OCI-LY7 (cell line): Measurements from ENCODE around the gene SPATA12. TPM values are rescaled to one million over a fixed set of nuclear protein-coding genes. Genes with fewer than 3 reads are reported as not detected.
"Not testable (repeated sequence)": the region's sequence is repeated elsewhere in the genome, so short reads cannot be mapped to it uniquely, and the experiment has no call there.

ENCODE experiments used
- BruUV-seq: library from RNA; stranded (reverse); fragments of 400-500 nt; replicated peaks from 2 replicates; lab custom pipeline; 2021; lab: Mats Ljungman, UMichigan
- CTCF ChIA-PET: fragments of 300-600 bp; sonication (Branson Sonifier 250); formaldehyde crosslinking; loops from one replicate; lab custom pipeline; 2022; ENCODE audit warnings: antibody characterized with exemption; ENCODE audit not compliant: unreplicated experiment; lab: Charles Lee
- POLR2A ChIA-PET: fragments of 300-600 bp; sonication (Branson Sonifier 250); formaldehyde crosslinking; loops from one replicate; lab custom pipeline; 2022; ENCODE audit warnings: antibody characterized with exemption; lab: Charles Lee
- DNase-seq: peaks from one replicate; pipeline ENCODE4 v3.0.0-alpha.2; 2015; ENCODE audit warnings: low spot score
- H2AFZ ChIP-seq: fragments of 200-600 bp; sonication (generic), shearing (Covaris generic); 2 replicates; pipeline ENCODE4 v1.6.1; 2014; ENCODE audit warnings: mild to moderate bottlenecking, antibody characterized with exemption, low read length, moderate library complexity
- H3K27ac ChIP-seq: fragments of 200-600 bp; sonication (generic); 2 replicates; pipeline ENCODE4 v1.5.1; 2014; ENCODE audit warnings: mixed run types, low read depth, mild to moderate bottlenecking, moderate library complexity, low read length, inconsistent platforms; ENCODE audit not compliant: poor library complexity, severe bottlenecking
- H3K36me3 ChIP-seq: fragments of 200-600 bp; sonication (generic); 2 replicates; pipeline ENCODE4 v1.6.1; 2014; ENCODE audit warnings: mild to moderate bottlenecking, antibody characterized with exemption, low read length, moderate library complexity, mixed read lengths; ENCODE audit not compliant: insufficient read depth
- H3K4me1 ChIP-seq: fragments of 200-600 bp; sonication (generic); 2 replicates; pipeline ENCODE4 v1.5.1; 2014; ENCODE audit warnings: mild to moderate bottlenecking, low read length; ENCODE audit not compliant: insufficient read depth, poor library complexity, severe bottlenecking
- H3K4me2 ChIP-seq: fragments of 200-600 bp; sonication (generic); 2 replicates; pipeline ENCODE4 v1.6.1; 2014; ENCODE audit warnings: mild to moderate bottlenecking, low read length
- H3K4me3 ChIP-seq: fragments of 200-600 bp; sonication (generic); 2 replicates; pipeline ENCODE4 v1.5.1; 2014; ENCODE audit warnings: mild to moderate bottlenecking, low read depth, low read length; ENCODE audit not compliant: poor library complexity, severe bottlenecking
- H3K79me2 ChIP-seq: fragments of 200-600 bp; sonication (generic); 2 replicates; pipeline ENCODE4 v1.6.1; 2016; ENCODE audit warnings: low read depth, mild to moderate bottlenecking, low read length, moderate library complexity, mixed read lengths; ENCODE audit not compliant: insufficient read depth
- H3K9me2 ChIP-seq: fragments of 200-600 bp; sonication (generic); 2 replicates; pipeline ENCODE4 v1.6.1; 2016; ENCODE audit warnings: mild to moderate bottlenecking, low read length, mixed read lengths; ENCODE audit not compliant: insufficient read depth
- H3K9me3 ChIP-seq: fragments of 200-600 bp; sonication (generic); 2 replicates; pipeline ENCODE4 v1.6.1; 2014; ENCODE audit warnings: mild to moderate bottlenecking, mixed run types, low read length, mixed read lengths
- H4K20me1 ChIP-seq: fragments of 200-600 bp; sonication (generic); 2 replicates; pipeline ENCODE4 v1.6.1; 2014; ENCODE audit warnings: mild to moderate bottlenecking, antibody characterized with exemption, low read length, moderate library complexity, mixed read lengths; ENCODE audit not compliant: insufficient read depth
- CTCF ChIP-seq: fragments of 200-600 bp; sonication (generic); conservative IDR thresholded peaks from 2 replicates; pipeline ENCODE4 v1.5.1; 2014; ENCODE audit warnings: mild to moderate bottlenecking, antibody characterized with exemption, low read length, moderate library complexity, mixed read lengths
- EZH2phosphoT487 ChIP-seq: fragments of 200-600 bp; sonication (generic); IDR thresholded peaks from 2 replicates; pipeline ENCODE4 v1.6.1; 2018; ENCODE audit warnings: low read depth, borderline replicate concordance, mild to moderate bottlenecking, mixed run types, antibody characterized with exemption, low read length, moderate library complexity, mixed read lengths
- intact Hi-C: fragments of 100-400 bp; cut with micrococcal nuclease; formaldehyde crosslinking; loops from one replicate; pipeline ENCODE4 v1.10.0; 2022; ENCODE audit not compliant: unreplicated experiment
- total RNA-seq, 2 experiments: library from RNA; depleted of rRNA in 1 of 2; stranded (reverse); fragments of >200 nt in 1 of 2; shearing (Covaris generic) in 1 of 2; gene quantifications; 2 replicates each; pipeline ENCODE4 v1.2.3, GENCODE V29; 2014 to 2022

The SPATA12 gene
- total RNA-seq, 2 experiments from 2014 or later = 0.13 TPM; not detected in 1

- Histone ChIP-seq H3K27ac (peak overlapping the region; percentile 6), H3K9me3 (no peaks in the 10 kb centered on the region), H2AFZ (peak overlapping the region; percentile 73; the same call in 1 of the 2 replicates), H3K9me2 (no peaks in the 10 kb centered on the region), H3K79me2 (peaks cover 12% of the 10 kb centered on the region; the same call in 1 of the 2 replicates), H3K4me2 (peak overlapping the region; percentile 95), H3K4me3 (peak overlapping the region; percentile 98), H3K36me3 (peaks cover 15% of the 10 kb centered on the region), H3K4me1 (peaks cover 42% of the 10 kb centered on the region), H4K20me1 (no peaks in the 10 kb centered on the region)
- DNase-seq = peak; percentile 66
- ChIA-PET POLR2A (interaction anchor here (1.4 to 1.5 kb wide), 2 partner anchors 12 to 63 kb away, joined by 4 to 11 read pairs; no protein-coding TSS in a partner anchor), CTCF (no interaction called here)
- intact Hi-C loops = no loop called here
- no peak for TF ChIP-seq EZH2phosphoT487
- TF ChIP-seq CTCF = no peak
- no TSS peak for BruUV-seq
Observed at GRCh38 chr3:57080171-57080570, 19.7 kb downstream of the SPATA12 start.

- intact Hi-C loops = no loop called here
- H3K27ac ChIP-seq = no peak overlapping the region
- no peak overlapping the region for H3K4me3 ChIP-seq
- ChIA-PET POLR2A (interaction anchor here (0.7 to 1.4 kb wide), 3 partner anchors 12 to 64 kb away, joined by 3 to 11 read pairs (median 3); no protein-coding TSS in a partner anchor), CTCF (no interaction called here)
- H3K9me2 ChIP-seq = no peaks in the 10 kb centered on the region
- H2AFZ ChIP-seq = no peak overlapping the region
- H3K4me2 ChIP-seq = peak overlapping the region; percentile 21
- no peaks in the 10 kb centered on the region for H4K20me1 ChIP-seq
- peaks cover 12% of the 10 kb centered on the region; the same call in 1 of the 2 replicates for H3K79me2 ChIP-seq
- peaks cover 10% of the 10 kb centered on the region for H3K36me3 ChIP-seq
- H3K4me1 ChIP-seq = peaks cover 40% of the 10 kb centered on the region
- no peak for DNase-seq
- no peaks in the 10 kb centered on the region for H3K9me3 ChIP-seq
- TF ChIP-seq EZH2phosphoT487 (no peak), CTCF (no peak)
- BruUV-seq = no TSS peak
Observed at GRCh38 chr3:57081173-57081572, 20.7 kb downstream of the SPATA12 start.

- no TSS peak for BruUV-seq
- H4K20me1 ChIP-seq = no peaks in the 10 kb centered on the region
- no peak overlapping the region for H3K27ac ChIP-seq
- TF ChIP-seq CTCF (no peak), EZH2phosphoT487 (no peak)
- no peaks in the 10 kb centered on the region for H3K9me2 ChIP-seq
- no peak for DNase-seq
- H3K4me3 ChIP-seq = no peak overlapping the region
- H3K79me2 ChIP-seq = peaks cover 7% of the 10 kb centered on the region; the same call in 1 of the 2 replicates
- POLR2A ChIA-PET = interaction anchor here (0.6 to 0.7 kb wide), 2 partner anchors 336 to 1860 kb away, joined by 3 to 5 read pairs; no protein-coding TSS in a partner anchor
- intact Hi-C loops = no loop called here
- H3K36me3 ChIP-seq = no peaks in the 10 kb centered on the region
- no peaks in the 10 kb centered on the region for H3K9me3 ChIP-seq
- no peak overlapping the region for H3K4me2 ChIP-seq
- H3K4me1 ChIP-seq = peaks cover 32% of the 10 kb centered on the region
- CTCF ChIA-PET = no interaction called here
- no peak overlapping the region for H2AFZ ChIP-seq
Observed at GRCh38 chr3:57082481-57082880, 22.0 kb downstream of the SPATA12 start.

- BruUV-seq, H3K79me2 ChIP-seq, intact Hi-C loops, H3K9me3 ChIP-seq, H3K4me3 ChIP-seq, H3K27ac ChIP-seq, DNase-seq, H2AFZ ChIP-seq, H4K20me1 ChIP-seq, H3K4me2 ChIP-seq, CTCF ChIA-PET, H3K36me3 ChIP-seq, H3K9me2 ChIP-seq: not testable (repeated sequence)
- H3K4me1 ChIP-seq = peaks cover 26% of the 10 kb centered on the region
- POLR2A ChIA-PET = interaction anchor here (0.5 to 0.7 kb wide), 7 partner anchors 65 to 337 kb away, joined by 3 to 6 read pairs (median 4); no protein-coding TSS in a partner anchor
Observed at GRCh38 chr3:57083266-57083995, 23.0 kb downstream of the SPATA12 start.
